ENCODE measurements around the gene KCNF1. TPM values are rescaled to one million over a fixed set of nuclear protein-coding genes. Genes with fewer than 3 reads are reported as not detected.

KCNF1 gene
- total and polyA plus RNA-seq, 2 experiments from 2014 or later: 0.75 to 1.3 TPM

GRCh38 chr2:10948188-10948564 lies 36.4 kb downstream of the KCNF1 start:
- no peaks in the 10 kb centered on the region for H3K9me3 ChIP-seq (ENCODE audit: low read depth)
- no peaks in the 10 kb centered on the region for H3K36me3 ChIP-seq
- TF ChIP-seq CTCF (IDR thresholded peaks at IDR 0.05; ENCODE audit: low read depth, low read length): no peak
- H3K27me3 ChIP-seq: no peaks in the 10 kb centered on the region
- no peak for DNase-seq (ENCODE audit: low read depth in 1 of 2, low spot score in 1 of 2)
- no peak overlapping the region for H3K27ac ChIP-seq
- no peaks in the 10 kb centered on the region for H3K4me1 ChIP-seq (ENCODE audit: low read depth)
- no peak overlapping the region for H3K4me3 ChIP-seq

- Histone ChIP-seq H3K4me1 (ENCODE audit: low read depth) (no peaks in the 10 kb centered on the region), H3K4me3 (no peak overlapping the region), H3K27me3 (no peaks in the 10 kb centered on the region), H3K27ac (no peak overlapping the region), H3K36me3 (no peaks in the 10 kb centered on the region), H3K9me3 (ENCODE audit: low read depth) (no peaks in the 10 kb centered on the region)
- no peak for DNase-seq (ENCODE audit: low read depth in 1 of 2, low spot score in 1 of 2)
- no peak for TF ChIP-seq CTCF (IDR thresholded peaks at IDR 0.05; ENCODE audit: low read depth, low read length)
Observed at GRCh38 chr2:10948606-10949230, 37.0 kb downstream of the KCNF1 start.

GRCh38 chr2:10949835-10950234 lies 38.1 kb downstream of the KCNF1 start:
- H3K27me3 ChIP-seq: no peaks in the 10 kb centered on the region
- no peaks in the 10 kb centered on the region for H3K36me3 ChIP-seq
- H3K27ac ChIP-seq: no peak overlapping the region
- no peaks in the 10 kb centered on the region for H3K4me1 ChIP-seq (ENCODE audit: low read depth)
- no peak for DNase-seq (ENCODE audit: low read depth in 1 of 2, low spot score in 1 of 2)
- no peak for TF ChIP-seq CTCF (IDR thresholded peaks at IDR 0.05; ENCODE audit: low read depth, low read length)
- H3K9me3 ChIP-seq (ENCODE audit: low read depth): no peaks in the 10 kb centered on the region
- H3K4me3 ChIP-seq: no peak overlapping the region

- no peak overlapping the region for H3K27ac ChIP-seq
- no peaks in the 10 kb centered on the region for H3K4me1 ChIP-seq (ENCODE audit: low read depth)
- no peak overlapping the region for H3K4me3 ChIP-seq
- H3K27me3 ChIP-seq: no peaks in the 10 kb centered on the region
- no peak for DNase-seq (ENCODE audit: low read depth in 1 of 2, low spot score in 1 of 2)
- H3K36me3 ChIP-seq: no peaks in the 10 kb centered on the region
- no peaks in the 10 kb centered on the region for H3K9me3 ChIP-seq (ENCODE audit: low read depth)
- no peak for TF ChIP-seq CTCF (IDR thresholded peaks at IDR 0.05; ENCODE audit: low read depth, low read length)
Observed at GRCh38 chr2:10951558-10952414, 40.1 kb downstream of the KCNF1 start.

GRCh38 chr2:10954416-10954815 lies 42.7 kb downstream of the KCNF1 start:
- no peak for TF ChIP-seq CTCF (IDR thresholded peaks at IDR 0.05; ENCODE audit: low read depth, low read length)
- no peaks in the 10 kb centered on the region for H3K4me1 ChIP-seq (ENCODE audit: low read depth)
- DNase-seq (ENCODE audit: low read depth in 1 of 2, low spot score in 1 of 2): no peak
- H3K9me3 ChIP-seq (ENCODE audit: low read depth): no peaks in the 10 kb centered on the region
- H3K4me3 ChIP-seq: no peak overlapping the region
- H3K27ac ChIP-seq: no peak overlapping the region
- no peaks in the 10 kb centered on the region for H3K27me3 ChIP-seq
- no peaks in the 10 kb centered on the region for H3K36me3 ChIP-seq

Data from cardiac muscle cell (in vitro differentiated cells and primary cell).